Activated CD8-positive, alpha-beta memory T cell treated with anti-CD3 and anti-CD28 coated beads for 36 hours (primary cell): ENCODE measurements around the gene PRR19. TPM values are rescaled to one million over a fixed set of nuclear protein-coding genes. Genes with fewer than 3 reads are reported as not detected.

ENCODE experiments used
- CTCF ChIA-PET: fragments of 350-600 bp; sonication (Branson Sonifier 250); formaldehyde crosslinking; loops from one replicate; lab custom pipeline; 2021; ENCODE audit warnings: antibody characterized with exemption; lab: Charles Lee
- POLR2A ChIA-PET: fragments of 350-600 bp; sonication (Branson Sonifier 250); formaldehyde crosslinking; loops from one replicate; lab custom pipeline; 2021; ENCODE audit warnings: antibody characterized with exemption; lab: Charles Lee
- total RNA-seq, 2 experiments: library from RNA; stranded (reverse); gene quantifications; one replicate each; pipeline ENCODE4 v1.2.3, GENCODE V29; 2021

The PRR19 gene
- total RNA-seq, 2 experiments from 2014 or later: 1.1 to 1.2 TPM

DNA sequence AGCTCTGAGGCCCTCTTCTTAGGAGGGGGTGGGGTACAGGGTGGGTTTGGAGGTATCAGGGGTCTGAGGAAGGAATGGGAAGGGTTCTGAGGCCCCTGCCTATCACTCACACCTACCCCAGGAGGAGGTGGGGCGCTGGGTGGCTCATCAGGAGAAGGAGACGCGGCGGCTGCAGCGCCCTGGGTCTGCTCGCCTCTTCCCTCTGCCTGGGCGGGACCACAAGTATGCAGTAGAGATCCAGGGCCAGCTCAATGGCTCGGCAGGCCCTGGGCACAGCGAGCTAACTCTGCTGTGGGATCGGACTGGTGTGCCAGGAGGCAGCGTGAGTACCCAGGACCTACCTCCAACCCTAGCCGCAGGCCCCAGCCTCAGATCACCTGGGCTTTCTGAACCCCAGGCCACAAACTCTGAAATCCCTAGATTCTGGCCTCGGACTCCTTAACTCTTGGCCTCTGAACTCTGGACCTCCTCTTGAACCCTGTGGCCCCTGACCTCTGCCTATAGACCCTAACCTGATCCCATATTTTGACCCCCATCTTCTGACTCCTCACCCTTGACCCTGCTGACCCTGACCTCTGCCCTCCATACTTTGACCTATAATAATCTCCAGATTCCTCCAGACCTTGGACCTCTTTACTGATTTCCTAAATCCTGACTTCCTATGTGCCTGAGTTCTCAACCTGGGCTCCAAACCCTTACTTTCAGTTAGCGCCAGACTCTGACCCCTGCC, 47.6 kb downstream of the PRR19 start:
- POLR2A ChIA-PET: no interaction called here
- CTCF ChIA-PET: interaction anchor here (0.5 to 0.7 kb wide), 2 partner anchors 256 to 596 kb away, joined by 3 read pairs; no protein-coding TSS in a partner anchor

DNA sequence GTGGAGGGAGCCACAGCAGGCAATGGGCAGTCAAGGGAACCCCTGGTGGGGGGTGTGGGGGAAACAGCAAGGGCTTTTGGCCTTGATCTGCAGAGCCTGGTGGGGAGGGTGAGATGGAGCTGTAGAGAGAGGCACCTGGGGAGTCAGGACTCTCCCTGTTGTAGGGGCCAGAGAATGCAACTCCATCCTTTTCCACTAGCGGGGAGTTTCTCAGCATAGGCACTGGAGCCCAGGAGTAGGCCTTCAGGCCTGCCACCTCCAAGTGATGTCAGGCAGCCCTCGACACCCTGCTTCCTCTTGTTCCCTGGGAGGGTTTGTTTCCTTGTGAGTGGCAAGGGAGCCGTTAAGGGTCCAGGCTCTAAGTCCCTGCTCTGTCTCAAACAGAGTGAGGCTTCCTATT, 48.5 kb downstream of the PRR19 start:
- ChIA-PET CTCF (no interaction called here), POLR2A (no interaction called here)

DNA sequence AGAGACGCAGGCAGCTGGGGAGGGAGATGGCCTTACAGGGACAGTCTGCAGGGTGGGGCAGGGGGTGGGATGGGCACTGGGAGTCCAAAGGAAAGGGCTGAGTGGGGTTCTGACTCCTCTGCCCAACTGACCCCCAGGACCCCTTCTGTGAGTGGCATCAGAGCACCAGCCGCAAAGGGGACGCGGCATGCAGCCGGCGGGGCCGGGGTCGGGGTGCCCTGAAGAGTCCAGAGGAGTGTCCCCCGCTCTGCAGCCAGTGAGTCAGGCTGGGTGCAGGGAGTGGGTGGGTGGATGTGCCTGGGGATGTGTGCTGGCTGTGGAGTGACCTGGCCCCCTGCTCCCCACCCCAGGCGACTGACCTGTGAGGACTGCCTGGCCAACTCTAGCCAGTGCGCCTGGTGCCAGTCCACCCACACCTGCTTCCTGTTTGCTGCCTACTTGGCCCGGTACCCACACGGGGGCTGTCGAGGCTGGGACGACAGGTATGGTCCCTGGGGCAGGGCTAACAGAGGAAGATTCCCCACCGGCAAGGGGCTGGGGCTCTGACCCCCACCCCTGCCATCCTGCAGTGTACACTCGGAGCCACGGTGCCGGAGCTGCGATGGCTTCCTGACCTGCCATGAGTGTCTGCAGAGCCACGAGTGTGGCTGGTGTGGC, 49.3 kb downstream of the PRR19 start:
- CTCF ChIA-PET: no interaction called here

DNA sequence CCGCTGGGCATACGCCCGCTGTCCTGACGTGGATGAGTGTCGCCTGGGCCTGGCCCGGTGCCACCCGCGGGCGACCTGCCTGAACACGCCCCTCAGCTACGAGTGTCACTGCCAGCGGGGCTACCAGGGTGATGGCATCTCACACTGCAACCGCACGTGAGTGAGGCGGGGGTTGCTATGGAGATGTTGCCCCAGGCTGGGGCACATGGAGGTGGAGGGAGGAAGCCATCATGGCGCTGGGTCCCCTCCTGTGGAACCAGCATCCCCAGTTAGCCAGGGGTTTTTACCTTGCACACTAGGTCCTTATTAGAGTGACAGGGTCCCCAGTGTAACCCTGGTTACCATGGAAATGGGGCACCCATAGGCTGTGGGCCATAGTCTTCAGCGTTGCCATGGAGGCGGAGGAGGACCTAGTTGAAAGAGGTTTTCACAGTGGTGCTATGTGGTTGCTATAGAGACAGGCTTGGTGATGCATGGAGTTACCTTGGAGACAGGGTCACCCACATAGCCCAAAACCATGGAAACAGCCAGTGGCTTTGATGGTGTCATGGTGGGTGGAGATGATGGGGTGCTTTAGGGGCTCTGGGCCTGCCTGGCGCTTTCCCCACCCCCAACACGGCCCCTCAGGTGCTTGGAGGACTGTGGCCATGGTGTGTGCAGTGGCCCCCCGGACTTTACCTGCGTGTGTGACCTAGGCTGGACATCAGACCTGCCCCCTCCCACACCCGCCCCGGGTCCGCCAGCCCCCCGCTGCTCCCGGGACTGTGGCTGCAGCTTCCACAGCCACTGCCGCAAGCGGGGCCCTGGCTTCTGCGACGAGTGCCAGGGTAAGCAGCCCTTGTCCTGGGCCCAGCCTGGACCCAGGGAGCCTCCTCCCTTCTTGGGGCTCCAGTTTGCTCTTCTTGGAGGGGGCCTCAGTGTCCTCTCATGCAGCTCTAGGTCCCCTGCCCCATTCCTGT, 50.6 kb downstream of the PRR19 start:
- ChIA-PET CTCF (no interaction called here), POLR2A (no interaction called here)

More for the DNA sequence above, 49.3 kb downstream of the PRR19 start:
- POLR2A ChIA-PET: no interaction called here

DNA sequence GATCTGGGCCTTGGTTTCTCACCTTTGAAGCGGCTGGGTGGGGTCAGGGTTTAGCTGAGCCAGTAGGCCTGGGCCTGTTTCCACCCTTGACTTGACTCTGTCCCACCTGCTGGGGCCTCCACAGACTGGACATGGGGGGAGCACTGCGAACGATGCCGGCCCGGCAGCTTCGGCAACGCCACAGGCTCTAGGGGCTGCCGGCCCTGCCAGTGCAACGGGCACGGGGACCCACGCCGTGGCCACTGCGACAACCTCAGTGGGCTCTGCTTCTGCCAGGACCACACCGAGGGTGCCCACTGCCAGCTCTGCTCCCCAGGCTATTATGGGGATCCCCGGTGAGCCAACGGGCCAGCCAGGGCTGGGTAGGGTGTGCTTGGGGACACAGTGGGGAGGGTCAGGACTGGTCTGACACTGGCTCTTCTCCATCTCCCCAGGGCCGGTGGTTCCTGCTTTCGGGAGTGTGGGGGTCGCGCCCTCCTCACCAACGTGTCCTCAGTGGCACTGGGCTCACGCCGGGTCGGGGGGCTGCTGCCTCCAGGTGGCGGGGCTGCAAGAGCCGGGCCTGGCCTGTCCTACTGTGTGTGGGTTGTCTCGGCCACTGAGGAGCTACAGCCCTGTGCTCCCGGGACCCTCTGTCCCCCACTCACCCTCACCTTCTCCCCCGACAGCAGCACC, 51.5 kb downstream of the PRR19 start:
- POLR2A ChIA-PET: no interaction called here
- CTCF ChIA-PET: no interaction called here

DNA sequence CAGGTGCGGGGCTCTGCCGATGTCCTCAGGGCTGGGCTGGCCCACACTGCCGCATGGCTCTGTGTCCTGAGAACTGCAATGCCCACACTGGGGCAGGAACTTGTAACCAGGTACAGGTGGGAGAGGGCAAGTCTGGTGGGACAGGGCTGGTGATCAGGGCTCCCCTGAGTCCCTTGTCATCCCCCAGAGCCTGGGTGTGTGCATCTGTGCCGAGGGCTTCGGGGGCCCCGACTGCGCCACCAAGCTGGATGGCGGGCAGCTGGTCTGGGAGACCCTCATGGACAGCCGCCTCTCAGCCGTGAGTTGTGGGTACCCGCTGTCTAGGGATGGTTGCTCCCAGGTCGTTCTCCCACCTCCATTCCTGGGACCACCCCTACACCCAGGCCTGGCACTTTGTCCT, 54.0 kb downstream of the PRR19 start:
- CTCF ChIA-PET: no interaction called here

DNA sequence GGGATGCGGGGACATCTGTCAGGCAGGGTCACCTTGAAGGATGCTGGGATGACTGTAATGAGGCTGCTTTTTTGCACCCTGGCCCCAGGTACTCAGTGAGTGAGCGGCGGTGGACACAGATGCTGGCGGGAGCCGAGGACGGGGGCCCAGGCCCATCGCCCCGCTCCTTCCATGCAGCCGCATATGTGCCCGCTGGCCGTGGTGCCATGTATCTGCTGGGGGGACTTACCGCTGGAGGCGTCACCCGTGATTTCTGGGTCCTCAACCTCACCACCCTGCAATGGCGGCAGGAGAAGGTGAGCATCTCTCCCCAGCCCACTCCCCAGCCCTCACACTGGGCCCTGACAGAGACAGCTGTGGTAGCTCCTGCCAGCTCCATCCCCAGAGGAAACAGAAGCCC, 54.8 kb downstream of the PRR19 start:
- POLR2A ChIA-PET: no interaction called here
- CTCF ChIA-PET: no interaction called here

More for the DNA sequence above, 54.0 kb downstream of the PRR19 start:
- POLR2A ChIA-PET: no interaction called here

DNA sequence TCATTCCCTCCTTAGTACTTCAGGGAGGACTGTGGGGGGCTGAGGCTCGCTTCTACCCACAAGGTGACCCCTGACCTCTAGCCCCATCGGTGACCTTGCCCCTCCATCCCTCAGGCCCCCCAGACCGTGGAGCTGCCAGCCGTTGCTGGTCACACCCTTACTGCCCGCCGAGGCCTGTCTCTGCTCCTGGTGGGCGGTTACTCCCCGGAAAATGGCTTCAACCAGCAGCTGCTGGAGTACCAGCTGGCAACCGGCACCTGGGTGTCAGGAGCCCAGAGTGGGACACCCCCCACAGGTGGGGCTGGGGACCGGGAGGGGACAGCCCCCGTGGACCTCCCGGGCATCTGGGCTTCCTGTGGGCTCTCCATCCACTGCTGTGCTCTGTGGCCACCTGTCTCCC, 55.4 kb downstream of the PRR19 start:
- ChIA-PET POLR2A (no interaction called here), CTCF (interaction anchor here (0.6 kb wide), 1 partner anchor 571 kb away, joined by 4 read pairs; no protein-coding TSS in a partner anchor)

Other genes starting within 250 kb of the PRR19 start
- under 1 TPM; 0.59 TPM for gene GRIK5, start 231.9 kb upstream of the PRR19 start, total RNA-seq
- gene ZNF574, start 226.0 kb upstream of the PRR19 start, total RNA-seq: 10 to 100 TPM; 16.8 to 17.2 TPM
- gene POU2F2, start 169.7 kb upstream of the PRR19 start, total RNA-seq: 10 to 100 TPM; 55.3 to 57.1 TPM
- gene DEDD2, start 84.5 kb upstream of the PRR19 start, total RNA-seq: 10 to 100 TPM; 27.4 to 28.6 TPM
- 10 to 100 TPM; 17.9 to 18.0 TPM for gene ZNF526, start 81.8 kb upstream of the PRR19 start, total RNA-seq
- gene GSK3A, start 59.5 kb upstream of the PRR19 start, total RNA-seq: 10 to 100 TPM; 50.3 to 50.8 TPM
- 10 to 100 TPM; 70.0 to 70.8 TPM for gene ERF, start 47.0 kb upstream of the PRR19 start, total RNA-seq
- gene CIC, start 32.9 kb upstream of the PRR19 start, total RNA-seq: 10 to 100 TPM; 49.5 to 51.7 TPM
- 10 to 100 TPM; 43.1 to 48.5 TPM for gene PAFAH1B3, start 492 bp downstream of the PRR19 start, total RNA-seq
- gene TMEM145, start 11.2 kb downstream of the PRR19 start, total RNA-seq: 1 to 10 TPM in 1 of 2 experiments, under 1 TPM in 1; 0.34 to 1.0 TPM
- 10 to 100 TPM in 1 of 2 experiments, 1 to 10 TPM in 1; 9.0 to 10.4 TPM for gene MEGF8, start 23.5 kb downstream of the PRR19 start, total RNA-seq
- gene CNFN, start 88.2 kb downstream of the PRR19 start, total RNA-seq: not detected
- gene LIPE, start 125.3 kb downstream of the PRR19 start, total RNA-seq: 10 to 100 TPM; 27.6 to 28.8 TPM
- not detected for gene CXCL17, start 140.8 kb downstream of the PRR19 start, total RNA-seq
- 1 to 10 TPM in 1 of 2 experiments, under 1 TPM in 1; 0.55 to 1.2 TPM for gene CEACAM1, start 226.3 kb downstream of the PRR19 start, total RNA-seq